Upper lobe of right lung (tissue), 1 donor: ENCODE data around the gene MCM3. TPM values are rescaled to one million over a fixed set of nuclear protein-coding genes. Genes with fewer than 3 reads are reported as not detected.

Experiments
- ATAC-seq: fragments of 200-7000 bp; cut with Tn5 transposase; one replicate; pipeline ENCODE4 v1.9.1; 2020; ENCODE audit warnings: mild to moderate bottlenecking, moderate library complexity
- DNase-seq: peaks from one replicate; pipeline ENCODE4 v3.0.0-alpha.2; 2020
- H3K27ac ChIP-seq: fragments of 200-600 bp; one replicate; pipeline ENCODE4 v1.8.0; 2022
- H3K27me3 ChIP-seq: fragments of 200-600 bp; one replicate; pipeline ENCODE4 v1.8.0; 2022; ENCODE audit warnings: mild to moderate bottlenecking
- H3K36me3 ChIP-seq: fragments of 200-600 bp; one replicate; pipeline ENCODE4 v1.8.0; 2022
- H3K4me1 ChIP-seq: fragments of 200-600 bp; one replicate; pipeline ENCODE4 v1.8.0; 2022
- H3K4me3 ChIP-seq: fragments of 200-600 bp; one replicate; pipeline ENCODE4 v1.8.0; 2022; ENCODE audit warnings: mild to moderate bottlenecking
- H3K9me3 ChIP-seq: fragments of 200-600 bp; one replicate; pipeline ENCODE4 v1.8.0; 2022
- intact Hi-C: fragments of 100-400 bp; cut with DNase I; formaldehyde crosslinking; loops from one replicate; pipeline ENCODE4 v1.11.0; 2022
- total RNA-seq: library from RNA; stranded (reverse); fragmentation: NEBNext Ultra II Directional; extraction: Animal tissue kit (Norgen Biotek cat#: 25700); gene quantifications from one replicate; pipeline ENCODE4 v1.2.1, GENCODE V29; 2021
- TF ChIP-seq, protein P1 (sequence below): fragments of 200-600 bp; IDR thresholded peaks from one replicate; pipeline ENCODE4 v1.8.0; 2022; ENCODE audit warnings: antibody characterized with exemption
- donor health status: DM: no; HTN: yes; CAD: no; lungs with severe emphysema.

MCM3 gene
- total RNA-seq, 1 donor from 2014 or later: 26.3 TPM

- Histone ChIP-seq H3K4me1 (peaks cover 39% of the 10 kb centered on the region), H3K36me3 (no peaks in the 10 kb centered on the region), H3K9me3 (no peaks in the 10 kb centered on the region), H3K27me3 (no peaks in the 10 kb centered on the region), H3K27ac (peak overlapping the region; percentile 77), H3K4me3 (no peak overlapping the region)
- DNase-seq (peak; percentile 84), ATAC-seq (peak; percentile 81)
- intact Hi-C loops: loop anchor here (10.0 kb wide), 1 partner anchor 88 kb away; no protein-coding TSS in a partner anchor
- TF ChIP-seq, protein P1, sequence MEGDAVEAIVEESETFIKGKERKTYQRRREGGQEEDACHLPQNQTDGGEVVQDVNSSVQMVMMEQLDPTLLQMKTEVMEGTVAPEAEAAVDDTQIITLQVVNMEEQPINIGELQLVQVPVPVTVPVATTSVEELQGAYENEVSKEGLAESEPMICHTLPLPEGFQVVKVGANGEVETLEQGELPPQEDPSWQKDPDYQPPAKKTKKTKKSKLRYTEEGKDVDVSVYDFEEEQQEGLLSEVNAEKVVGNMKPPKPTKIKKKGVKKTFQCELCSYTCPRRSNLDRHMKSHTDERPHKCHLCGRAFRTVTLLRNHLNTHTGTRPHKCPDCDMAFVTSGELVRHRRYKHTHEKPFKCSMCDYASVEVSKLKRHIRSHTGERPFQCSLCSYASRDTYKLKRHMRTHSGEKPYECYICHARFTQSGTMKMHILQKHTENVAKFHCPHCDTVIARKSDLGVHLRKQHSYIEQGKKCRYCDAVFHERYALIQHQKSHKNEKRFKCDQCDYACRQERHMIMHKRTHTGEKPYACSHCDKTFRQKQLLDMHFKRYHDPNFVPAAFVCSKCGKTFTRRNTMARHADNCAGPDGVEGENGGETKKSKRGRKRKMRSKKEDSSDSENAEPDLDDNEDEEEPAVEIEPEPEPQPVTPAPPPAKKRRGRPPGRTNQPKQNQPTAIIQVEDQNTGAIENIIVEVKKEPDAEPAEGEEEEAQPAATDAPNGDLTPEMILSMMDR: no peak
Measured at GRCh38 chr6:52306972-52307870, 22.7 kb upstream of the MCM3 start.

DNA sequence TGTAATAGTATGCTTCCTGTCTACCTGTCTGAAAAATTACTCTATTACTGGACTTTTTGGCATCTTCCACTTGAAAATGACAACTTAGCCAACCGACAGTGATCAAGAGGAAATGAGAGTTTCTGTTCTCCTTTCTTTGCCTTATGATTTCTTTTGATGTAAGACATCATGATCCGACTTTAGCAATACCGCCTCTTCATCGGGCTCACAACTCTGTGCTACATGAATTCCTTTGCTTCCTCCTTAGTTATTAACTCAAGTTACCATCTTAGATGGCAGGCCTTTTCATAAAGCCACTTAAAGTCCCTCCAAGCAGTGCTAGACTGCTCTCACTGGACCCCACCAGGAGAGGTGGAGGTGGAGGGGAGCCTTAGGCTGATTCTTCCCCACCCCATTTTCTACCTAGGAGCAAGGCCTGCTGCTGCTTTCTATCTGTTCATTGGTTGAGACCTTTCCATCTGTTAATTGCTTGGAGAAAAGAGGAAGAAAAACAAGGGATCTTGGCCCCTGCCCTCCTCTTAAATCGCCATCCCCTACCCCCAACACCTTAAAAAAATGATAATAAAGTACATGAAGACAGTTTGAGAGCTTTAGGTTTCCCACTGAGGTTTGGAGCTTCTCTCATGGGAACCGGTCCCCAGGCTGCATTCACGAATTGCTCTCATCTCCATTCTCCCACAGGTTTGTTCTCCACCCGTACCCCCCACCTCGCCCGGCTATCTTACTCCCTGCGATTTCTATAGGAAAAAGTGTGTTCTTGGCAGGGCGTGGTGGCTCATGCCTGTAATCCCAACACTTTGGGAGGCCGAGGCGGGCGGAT, 21.6 kb upstream of the MCM3 start:
- intact Hi-C loops: loop anchor here (10.0 kb wide), 1 partner anchor 89 kb away; no protein-coding TSS in a partner anchor
- Histone ChIP-seq H3K9me3 (no peaks in the 10 kb centered on the region), H3K4me3 (no peak overlapping the region), H3K4me1 (peaks cover 39% of the 10 kb centered on the region), H3K27me3 (no peaks in the 10 kb centered on the region), H3K27ac (peak overlapping the region; percentile 77), H3K36me3 (no peaks in the 10 kb centered on the region)
- DNase-seq (no peak), ATAC-seq (peak; percentile 57)
- TF ChIP-seq, protein P1: no peak

GRCh38 chr6:52305411-52305810, 20.9 kb upstream of the MCM3 start:
- intact Hi-C loops: loop anchor here (10.0 kb wide), 1 partner anchor 89 kb away; no protein-coding TSS in a partner anchor
- H3K4me3 ChIP-seq: peak overlapping the region; percentile 14
- no peak for ATAC-seq

GRCh38 chr6:52304983-52305390, 20.4 kb upstream of the MCM3 start:
- TF ChIP-seq, protein P1: no peak
- Histone ChIP-seq H3K27me3 (no peaks in the 10 kb centered on the region), H3K4me3 (peak overlapping the region; percentile 14), H3K27ac (peak overlapping the region; percentile 77), H3K9me3 (no peaks in the 10 kb centered on the region), H3K4me1 (peaks cover 39% of the 10 kb centered on the region), H3K36me3 (no peaks in the 10 kb centered on the region)
- DNase-seq (no peak), ATAC-seq (peak; percentile 66)
- intact Hi-C loops: loop anchor here (10.0 kb wide), 1 partner anchor 90 kb away; no protein-coding TSS in a partner anchor

More at GRCh38 chr6:52305411-52305810, 20.9 kb upstream of the MCM3 start:
- no peak for DNase-seq
- H3K9me3 ChIP-seq: no peaks in the 10 kb centered on the region
- TF ChIP-seq, protein P1: no peak
- peaks cover 39% of the 10 kb centered on the region for H3K4me1 ChIP-seq
- no peaks in the 10 kb centered on the region for H3K36me3 ChIP-seq
- peak overlapping the region; percentile 77 for H3K27ac ChIP-seq
- no peaks in the 10 kb centered on the region for H3K27me3 ChIP-seq

- TF ChIP-seq, protein P1: no peak
- intact Hi-C loops: loop anchor here (10.0 kb wide), 1 partner anchor 92 kb away; no protein-coding TSS in a partner anchor
- no peak overlapping the region for H3K4me3 ChIP-seq
- no peak for ATAC-seq
- DNase-seq: no peak
- H3K27me3 ChIP-seq: no peaks in the 10 kb centered on the region
- no peaks in the 10 kb centered on the region for H3K9me3 ChIP-seq
- H3K27ac ChIP-seq: no peak overlapping the region
- no peaks in the 10 kb centered on the region for H3K36me3 ChIP-seq
- H3K4me1 ChIP-seq: peaks cover 36% of the 10 kb centered on the region
Measured at GRCh38 chr6:52303178-52303577, 18.6 kb upstream of the MCM3 start.
